Stimulated activated CD4-positive, alpha-beta T cell treated with anti-CD3 and anti-CD28 coated beads, Interleukin-1b, Interleukin-23, amount 100 ng/mL, for 24 hours (primary cell): Measurements from ENCODE around the gene DNASE1L2.

Experiments
- DNase-seq, 4 experiments: peaks; one replicate each; pipeline ENCODE4 v3.0.0-alpha.2; 2020; ENCODE audit warnings: low read depth in 4 of 4, low spot score in 1 of 4

DNASE1L2 gene

DNA sequence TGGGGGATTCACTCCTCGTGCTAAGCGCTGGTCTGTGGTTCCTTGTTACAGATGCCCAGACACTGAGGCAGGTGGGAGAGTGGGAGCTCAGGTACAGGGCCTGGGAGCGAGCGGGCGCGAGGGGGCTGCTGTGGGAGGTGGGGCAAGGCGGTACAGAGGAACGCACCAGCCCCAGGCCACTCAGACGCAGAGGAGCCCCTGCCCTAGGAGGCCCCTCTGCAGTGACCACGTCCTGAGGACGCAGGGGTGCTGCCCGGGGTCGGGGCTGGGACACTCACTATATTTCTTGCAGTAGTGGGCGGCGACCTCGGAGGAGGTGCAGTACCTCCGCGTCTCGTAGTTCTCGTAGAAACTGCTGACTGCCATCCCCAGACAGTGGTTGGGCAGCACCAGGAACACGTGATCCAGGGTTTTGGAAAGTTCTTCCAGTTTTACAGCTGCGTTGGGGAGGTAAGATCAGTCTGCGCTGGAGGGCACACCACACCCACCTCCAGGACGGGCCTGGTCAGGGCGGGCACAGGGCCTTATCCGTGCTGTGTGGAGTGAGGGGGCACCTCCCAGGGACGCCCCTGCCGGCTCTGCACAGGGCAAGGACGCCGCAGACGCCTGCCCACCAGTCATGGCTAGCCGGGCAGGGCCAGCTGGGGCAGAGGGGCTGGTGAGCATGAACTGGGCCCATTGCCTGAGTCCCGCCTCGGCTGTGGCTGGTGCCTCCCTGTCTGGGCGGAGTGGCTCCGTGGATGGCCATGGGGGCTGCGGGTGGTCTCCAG is 47.9 kb downstream of the DNASE1L2 start:
- no peak for DNase-seq

DNA sequence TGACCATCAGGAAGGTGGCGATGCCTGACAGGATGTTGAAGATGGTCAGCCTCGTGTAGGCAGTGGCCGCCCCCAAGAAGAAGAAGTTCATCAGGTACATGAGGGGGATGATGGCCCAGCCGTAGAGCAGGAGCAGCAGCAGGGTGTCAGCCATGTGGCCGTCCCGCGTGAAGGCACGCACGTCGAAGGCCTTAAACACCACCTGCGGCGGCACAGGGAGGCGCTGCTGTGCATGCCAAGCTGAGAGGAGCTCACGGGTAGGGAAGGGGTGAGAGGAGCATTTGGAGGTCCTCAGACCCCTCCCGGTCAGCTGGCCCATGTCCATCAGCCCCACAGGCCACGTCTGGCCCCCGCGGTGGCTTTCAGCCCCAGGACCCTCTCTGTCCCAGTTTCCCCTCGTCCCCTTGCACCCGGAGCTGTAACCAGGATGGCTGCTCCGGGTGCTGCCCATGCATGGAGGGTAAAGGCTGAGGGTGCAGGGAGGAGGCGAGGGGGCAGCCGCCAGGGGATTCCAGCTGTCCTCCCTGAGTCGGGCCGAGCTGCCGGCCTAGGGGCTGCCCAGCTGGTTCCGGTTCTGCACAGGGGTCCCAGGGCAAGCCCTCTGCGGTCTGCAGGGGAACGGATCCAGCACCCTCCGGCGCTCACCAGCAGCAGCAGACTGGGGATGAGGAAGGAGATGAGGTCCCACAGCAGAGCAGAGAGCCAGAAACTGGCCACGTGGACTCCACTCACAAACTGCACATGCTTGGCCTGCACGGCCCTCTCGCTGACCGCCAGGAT is 48.7 kb downstream of the DNASE1L2 start:
- DNase-seq = no peak

DNA sequence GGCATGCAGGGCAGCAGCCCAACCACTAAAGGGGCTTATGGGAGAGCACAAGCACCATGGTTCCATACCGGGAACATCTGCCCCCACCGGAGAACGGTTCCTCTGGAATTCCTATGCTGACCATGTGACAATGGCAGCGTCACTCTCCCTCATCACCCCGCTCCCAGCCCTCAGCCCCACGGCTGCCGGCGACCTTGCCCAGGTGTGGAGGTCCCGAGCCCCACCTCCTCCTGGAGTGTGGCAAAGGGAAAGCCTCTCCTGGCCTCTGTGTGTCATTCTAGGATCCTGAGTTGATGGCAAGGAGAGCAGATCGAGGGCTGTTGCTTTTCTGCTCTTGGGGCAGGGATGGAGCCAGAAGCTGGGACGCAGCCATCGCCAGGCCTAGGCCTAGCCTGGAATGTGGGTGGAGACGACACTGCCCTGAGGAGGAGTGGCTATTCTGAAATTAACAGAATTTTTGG is 49.5 kb downstream of the DNASE1L2 start:
- DNase-seq = no peak

DNA sequence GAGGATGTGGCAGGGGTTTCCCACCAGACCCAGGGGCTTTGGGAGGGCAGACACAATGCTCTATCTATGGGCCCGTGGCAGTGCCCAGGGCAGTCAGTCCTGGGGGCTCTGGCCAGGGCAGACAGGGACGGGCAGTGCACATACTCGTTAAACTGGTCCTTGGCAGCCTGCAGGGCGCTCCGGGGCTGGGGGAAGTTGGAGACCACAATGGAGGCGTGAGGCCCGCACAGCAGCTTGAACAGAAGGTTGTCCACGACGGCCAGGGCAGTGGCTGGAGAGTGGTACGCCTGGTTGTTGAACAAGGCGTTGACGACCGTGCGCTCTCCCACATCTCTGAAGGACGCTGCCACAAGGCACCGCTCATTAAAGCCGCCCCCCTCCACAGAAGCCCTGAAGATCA is 50.3 kb downstream of the DNASE1L2 start:
- DNase-seq = no peak

DNA sequence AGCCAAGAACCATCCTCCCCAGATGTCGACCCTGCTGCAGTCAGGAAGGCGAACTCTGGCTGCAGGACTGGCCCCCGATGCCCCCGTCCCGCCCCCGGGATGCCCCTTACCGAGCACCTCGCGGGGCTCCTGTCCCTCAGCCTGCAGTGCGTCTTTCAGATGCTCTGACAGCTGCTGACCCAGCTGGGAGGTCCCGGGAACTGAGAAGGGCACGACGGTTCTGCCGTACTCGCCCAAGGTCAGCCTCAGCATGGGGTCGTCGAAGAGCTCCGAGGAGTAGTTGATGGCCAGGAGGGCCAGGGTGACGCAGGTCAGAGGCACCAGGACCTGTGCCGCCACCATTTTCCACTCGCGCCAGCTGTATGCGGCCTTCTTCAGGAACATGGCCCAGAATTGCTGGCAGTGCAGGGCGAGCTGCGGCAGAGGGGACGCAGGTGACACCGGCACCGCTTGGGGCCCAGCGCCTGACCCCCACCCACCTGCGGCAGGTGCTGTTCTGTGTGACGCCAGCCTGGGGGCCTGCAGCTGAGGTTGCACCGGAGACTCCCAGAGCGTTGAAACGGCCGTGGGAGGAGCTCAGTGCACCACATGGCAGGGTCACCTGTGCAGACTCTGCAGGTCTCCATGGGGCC is 51.8 kb downstream of the DNASE1L2 start:
- DNase-seq = no peak
